GM19397 (cell line): ENCODE data around the gene DUSP9.

Experiments used
- ATAC-seq: cut with Tn5 transposase; IDR thresholded peaks from one replicate; pipeline ENCODE4 v1.9.1; 2021; ENCODE audit warnings: mild to moderate bottlenecking, moderate library complexity; ENCODE audit not compliant: unreplicated experiment

Gene DUSP9

DNA sequence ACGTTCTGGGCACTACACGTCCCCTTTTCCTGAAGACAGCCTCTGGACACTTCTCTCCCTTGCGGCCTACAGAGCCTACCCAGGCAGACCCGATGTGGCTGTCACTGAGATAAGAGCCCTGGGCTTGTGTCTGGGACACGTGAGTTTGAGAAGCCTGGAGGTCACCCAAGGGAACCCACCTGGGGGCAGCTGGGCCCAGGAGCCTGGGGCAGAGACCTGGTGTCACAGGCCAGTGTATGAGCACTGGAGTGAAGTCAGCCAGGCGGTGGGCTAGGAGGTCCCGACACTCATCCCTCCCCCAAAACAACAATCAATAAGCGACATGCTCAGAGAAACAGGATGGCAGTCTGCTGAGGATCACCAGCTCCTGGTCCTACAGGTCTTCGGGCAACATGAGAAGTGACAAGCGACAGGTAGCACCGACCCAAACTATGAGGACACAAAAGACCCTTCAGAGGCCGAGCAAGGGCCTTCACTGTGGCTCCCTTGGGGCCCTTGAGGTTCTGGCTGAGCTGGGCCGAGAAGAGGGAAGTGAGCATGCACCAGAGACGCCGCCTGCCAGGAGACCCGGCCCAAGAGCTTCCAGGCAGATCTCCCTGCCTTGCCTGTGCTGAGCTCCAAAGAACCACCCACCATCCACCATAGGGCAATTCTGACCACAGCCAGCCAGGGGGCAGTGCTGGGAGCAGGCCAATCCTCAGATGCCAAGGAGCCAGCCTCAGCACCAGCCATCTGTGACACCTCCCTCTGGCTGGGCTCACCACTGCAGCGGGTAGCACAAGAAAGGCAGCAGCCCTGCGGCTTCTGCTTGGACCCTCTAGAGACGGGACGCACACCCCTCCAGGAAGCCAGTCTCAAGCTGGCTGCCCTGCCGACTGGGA, 11.0 kb upstream of the DUSP9 start:
- no peak for ATAC-seq

- ATAC-seq: no peak
Observed at GRCh38 chrX:153636716-153637115, 10.3 kb upstream of the DUSP9 start.

DNA sequence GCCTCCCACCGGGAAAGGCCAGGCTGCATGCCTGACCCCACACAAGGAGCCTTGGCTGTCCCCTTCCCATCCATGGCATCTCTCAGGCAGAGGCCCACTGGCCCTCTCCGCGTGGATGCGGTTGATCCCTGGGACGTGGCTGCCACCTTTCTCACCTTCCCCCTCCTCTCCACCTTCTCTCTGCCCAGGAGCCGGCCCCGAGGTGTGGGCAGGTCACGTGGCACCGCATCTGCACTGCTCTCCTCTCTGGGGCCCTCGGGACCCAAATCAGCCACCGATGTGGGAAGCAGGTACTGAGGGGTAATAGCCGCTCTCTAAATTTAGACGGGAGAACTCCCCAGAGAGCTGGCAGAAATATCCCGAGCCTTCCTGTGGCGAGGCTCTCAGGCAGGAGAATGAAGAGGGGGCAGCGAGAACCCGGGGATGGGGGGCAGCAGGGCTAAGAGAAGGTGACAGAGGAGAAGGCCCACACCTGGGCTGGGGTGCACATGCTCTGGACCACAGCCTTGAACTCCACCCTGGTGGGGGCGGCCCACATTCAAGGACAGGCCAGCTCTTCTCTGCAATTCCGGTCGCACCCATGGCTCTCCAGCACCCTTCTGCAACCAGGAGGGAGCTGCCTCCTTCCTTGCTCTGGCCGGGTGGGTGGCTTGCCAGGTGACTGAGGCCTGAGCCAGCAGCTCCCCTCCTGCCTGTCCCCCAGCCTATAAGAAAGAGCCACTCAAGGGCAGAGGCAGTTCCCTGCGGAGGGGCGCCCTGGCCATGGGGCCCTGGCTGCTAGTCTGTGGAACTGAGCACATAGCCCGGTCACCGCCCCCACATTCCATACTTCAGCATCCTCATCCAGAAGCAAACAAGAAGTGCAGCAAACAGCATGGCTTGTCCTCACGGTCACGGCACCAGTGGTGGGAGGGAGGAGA, 9.6 kb upstream of the DUSP9 start:
- no peak for ATAC-seq

DNA sequence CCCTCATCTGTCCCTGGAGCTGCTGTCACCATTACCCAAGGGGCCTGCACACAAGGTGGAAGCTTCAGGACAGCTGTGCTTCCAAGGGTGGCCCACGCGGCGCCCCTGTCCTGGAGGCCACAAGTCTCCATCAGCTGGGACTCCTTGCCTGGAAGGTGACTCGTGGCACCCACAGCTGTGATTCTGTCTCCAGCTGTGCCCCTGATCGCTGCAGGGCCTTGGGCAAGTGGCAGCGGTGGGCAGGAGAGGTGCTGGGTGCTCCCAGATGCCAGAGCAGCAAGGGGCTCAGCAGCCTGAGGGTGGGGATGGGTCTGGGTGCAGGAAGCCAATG, 9.0 kb upstream of the DUSP9 start:
- no peak for ATAC-seq

DNA sequence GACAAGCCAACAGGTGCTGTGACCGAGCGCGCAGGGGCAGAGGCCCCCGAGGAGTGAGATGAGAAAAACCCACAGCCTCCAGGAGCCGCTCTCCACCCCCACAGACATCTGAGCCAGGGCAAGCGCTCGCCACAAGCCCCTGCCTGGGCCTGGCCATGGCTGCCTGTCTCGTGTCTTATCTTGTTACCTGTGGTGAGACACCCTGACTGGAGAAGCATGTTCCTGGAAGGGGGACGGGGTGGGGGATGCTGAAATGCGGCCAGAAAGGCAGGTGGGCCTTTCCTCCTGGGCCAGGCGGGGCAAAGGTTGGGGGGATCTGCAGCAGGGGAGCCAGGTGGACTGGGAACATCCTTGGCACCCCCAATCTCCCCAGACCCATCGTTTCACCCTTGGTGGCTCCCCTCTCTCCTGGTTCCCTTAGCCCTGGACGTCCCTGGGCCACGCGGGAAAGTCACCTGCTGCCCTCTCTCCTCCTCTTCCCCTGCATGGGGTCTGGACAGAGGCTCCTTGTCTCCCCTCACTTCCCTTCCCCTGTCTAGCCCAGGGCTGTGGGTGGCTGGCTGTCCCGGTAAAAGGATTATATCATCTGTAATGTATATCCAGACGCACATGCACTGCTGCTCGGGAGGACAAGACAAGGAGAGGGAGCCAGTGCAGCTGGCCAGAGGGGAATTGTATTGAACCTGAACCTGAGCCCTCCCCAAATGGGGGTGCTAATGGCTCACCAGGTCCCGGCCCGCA, 8.4 kb upstream of the DUSP9 start:
- ATAC-seq: no peak

- no peak for ATAC-seq
Observed at GRCh38 chrX:153639177-153640044, 7.6 kb upstream of the DUSP9 start.

DNA sequence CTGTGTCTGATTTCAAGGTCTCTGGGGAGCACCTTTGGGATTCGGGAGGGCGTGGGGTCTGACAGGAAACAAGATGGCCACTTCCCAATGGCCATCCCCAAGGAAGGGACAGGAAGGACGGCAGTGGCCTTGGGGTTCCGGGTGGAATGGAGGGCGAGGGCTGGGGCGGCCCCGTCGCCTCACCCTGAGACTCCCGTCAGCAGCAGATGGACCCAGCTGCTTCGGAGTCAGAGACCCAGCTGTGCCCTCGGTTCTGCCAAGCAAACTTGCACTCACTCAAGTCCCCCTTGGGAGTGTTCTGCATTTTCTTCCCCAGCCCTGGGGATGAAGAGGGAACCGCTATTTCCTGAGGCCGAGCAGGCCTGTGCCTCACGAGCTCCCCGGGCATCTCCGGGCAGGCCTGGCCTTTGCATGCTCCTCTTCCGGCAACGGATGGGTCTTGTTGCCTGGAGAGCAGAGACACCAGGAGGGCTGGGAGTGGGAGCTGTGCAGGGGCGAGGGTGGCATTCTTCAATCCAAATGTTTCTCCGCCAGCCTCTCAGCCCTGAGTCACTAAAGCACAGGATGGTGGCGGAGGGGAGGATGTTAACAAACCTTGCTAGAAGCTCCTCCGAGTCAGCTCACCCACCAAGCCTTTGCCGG, 6.8 kb upstream of the DUSP9 start:
- ATAC-seq: no peak

DNA sequence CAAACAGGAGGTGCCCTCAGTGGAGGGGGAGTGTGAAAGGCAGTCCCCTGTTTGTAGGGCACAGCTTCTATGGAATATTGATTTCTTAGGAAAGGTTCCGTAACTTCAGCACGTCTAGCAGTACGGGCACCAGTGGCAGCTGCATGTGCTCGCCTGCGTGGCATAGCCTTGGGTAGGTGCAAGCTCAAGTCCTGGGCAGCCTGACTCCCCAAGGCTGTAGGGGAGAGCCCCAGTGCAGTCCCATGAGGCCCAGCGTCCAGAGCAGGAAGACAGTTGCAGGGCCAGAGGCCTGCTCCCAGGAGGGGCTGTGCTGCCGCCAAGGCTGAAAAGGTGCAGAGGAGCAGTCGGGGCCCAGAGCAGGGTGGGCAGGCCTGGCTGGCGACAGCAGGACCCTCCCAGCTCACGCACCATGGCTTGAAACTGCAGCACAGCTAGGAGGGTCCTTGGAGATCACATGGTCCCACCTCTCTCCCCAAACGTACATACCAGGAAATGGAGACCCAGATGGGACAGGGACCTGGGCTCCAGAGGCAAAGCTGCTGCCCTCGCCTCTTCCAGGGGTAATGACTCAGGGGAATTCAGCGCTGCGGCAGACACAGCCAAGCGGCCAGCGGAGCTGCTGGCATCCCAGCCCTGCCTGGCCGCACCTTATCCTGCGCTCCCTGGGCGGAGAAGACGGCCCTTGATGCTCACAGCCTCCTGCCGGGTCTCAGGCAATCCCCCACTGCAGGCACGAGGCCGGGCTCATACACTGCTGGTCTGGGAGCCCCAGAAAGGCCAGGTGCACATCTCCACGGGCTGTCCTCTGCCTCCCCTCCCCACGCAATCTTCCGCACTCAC, 6.0 kb upstream of the DUSP9 start:
- ATAC-seq: no peak

DNA sequence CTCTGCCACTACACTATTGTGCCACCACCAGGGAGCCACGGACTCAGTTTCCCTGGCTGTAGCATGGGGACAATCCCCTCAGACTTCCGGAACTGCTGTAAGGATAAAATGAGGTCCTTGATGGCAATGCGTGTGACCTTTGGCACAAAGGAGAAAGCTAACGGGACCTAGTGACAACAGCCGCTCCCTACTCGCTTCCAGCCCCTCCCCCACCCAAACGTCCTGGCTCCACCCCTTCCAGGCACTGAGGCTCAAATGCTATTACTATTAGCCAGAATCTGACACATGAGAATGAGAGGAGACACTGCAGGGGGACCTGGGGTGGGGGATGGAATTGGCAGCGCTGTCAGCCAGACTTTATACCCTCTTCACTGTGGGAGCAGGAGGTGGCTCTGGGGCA, 5.4 kb upstream of the DUSP9 start:
- ATAC-seq: no peak

DNA sequence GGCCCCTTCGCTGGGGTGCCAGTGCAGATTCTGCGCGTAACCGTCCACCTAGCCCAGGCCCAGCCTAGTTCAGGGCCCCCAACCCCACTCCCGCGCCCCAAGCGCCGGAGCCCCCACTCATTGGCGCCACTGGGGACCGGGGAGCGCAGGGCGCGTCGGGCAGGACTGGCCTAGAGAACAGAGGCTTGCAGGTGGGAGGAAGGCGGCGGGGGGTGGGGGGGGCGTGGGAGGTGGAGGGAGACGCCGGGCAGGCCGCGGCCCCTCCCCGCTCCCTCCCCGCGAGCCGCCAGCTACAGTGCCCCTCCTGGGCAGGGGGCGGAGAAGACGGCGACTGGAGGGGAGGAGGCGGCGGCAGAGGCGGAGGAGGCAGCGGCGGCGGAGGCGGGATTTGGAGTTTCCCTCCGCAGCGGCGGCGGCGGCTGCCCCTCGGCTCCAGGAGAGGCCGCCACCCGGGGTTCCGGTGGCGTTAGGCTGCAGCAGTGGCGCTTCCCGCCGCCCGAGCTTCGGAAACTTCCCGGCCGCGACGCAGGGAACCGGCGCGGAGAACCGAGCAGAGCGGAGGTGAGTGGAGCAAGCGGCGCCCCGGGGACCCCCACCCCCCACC, 4.8 kb upstream of the DUSP9 start:
- ATAC-seq: no peak

DNA sequence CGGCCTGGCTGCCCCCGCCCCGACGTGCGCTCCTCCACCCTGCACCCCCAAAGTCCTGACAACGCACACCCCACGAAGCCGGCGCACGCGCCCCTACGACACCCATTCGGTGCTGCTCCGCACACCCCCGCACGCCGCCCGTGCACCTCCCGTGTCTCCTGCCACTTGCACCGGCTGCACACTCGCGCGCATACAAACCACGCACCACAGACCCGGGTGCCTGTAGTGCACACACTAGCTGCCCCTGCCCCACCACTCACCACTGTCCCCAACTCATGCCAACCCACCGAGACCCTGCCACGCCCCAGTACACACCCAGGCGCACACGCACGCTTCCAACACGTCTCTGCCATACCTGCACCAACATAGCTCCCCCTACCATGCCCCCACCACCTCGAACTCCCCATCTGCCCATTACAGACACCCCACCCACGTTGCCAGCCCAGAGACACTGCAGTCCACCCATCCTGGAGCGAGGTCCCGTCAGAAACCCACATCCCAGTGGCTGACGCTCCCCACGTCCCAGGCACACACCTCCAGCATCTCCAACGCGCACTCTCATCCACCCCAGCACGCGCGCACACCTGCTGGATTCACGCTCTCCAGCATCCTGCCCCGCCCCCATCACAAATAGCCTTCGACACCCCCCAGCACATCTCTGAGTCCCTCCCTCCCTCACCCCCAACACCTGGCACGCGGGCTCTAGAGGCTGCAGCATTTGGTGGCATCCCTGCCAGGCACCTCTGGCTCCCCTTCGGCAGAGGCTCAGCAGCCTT, 4.2 kb upstream of the DUSP9 start:
- no peak for ATAC-seq

DNA sequence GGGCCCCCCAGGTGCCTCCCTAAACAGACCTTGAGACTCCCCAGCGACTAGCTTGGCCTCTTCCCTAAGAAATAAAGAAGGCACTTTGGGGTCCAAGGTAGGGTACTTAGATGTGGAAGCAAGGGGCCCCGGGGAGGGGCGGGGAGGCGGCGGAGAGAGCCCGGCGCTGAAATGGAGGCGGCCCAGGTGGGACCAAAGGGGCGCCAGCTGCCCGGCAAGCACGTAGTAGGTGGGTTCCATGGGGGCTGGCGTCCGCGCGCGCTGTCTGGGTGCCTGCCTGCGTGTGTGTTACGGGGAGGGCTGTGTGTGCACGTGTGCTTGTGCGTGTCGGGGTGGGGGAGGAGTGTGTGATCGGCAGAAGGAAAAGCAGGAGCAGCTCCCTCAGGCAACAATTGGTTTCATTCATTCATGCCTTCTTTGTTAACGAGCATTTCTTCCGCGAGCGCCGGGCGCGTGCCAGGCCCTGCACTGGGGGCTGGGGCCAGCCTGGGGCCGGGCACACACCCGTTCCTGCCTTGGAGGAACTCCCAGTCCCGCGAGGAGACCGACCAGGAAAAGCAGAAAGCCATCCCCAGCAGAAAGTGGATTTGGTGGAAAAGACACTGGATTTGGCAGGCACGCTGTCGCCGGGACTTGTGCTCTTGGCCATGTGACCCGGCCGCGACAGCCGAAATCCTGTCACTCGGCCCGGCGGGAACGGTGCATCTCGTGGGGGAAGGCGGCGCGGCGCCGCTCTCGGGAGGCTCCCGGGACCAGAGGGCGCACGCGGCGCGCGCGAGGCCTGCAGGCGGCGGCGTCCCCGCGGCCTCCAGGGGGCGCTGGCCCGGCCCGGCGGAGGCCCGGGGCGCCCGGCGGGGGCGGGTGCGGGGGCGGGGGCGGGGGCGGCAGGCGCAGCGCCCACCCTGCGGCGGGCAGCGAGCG, 3.3 kb upstream of the DUSP9 start:
- ATAC-seq: no peak

DNA sequence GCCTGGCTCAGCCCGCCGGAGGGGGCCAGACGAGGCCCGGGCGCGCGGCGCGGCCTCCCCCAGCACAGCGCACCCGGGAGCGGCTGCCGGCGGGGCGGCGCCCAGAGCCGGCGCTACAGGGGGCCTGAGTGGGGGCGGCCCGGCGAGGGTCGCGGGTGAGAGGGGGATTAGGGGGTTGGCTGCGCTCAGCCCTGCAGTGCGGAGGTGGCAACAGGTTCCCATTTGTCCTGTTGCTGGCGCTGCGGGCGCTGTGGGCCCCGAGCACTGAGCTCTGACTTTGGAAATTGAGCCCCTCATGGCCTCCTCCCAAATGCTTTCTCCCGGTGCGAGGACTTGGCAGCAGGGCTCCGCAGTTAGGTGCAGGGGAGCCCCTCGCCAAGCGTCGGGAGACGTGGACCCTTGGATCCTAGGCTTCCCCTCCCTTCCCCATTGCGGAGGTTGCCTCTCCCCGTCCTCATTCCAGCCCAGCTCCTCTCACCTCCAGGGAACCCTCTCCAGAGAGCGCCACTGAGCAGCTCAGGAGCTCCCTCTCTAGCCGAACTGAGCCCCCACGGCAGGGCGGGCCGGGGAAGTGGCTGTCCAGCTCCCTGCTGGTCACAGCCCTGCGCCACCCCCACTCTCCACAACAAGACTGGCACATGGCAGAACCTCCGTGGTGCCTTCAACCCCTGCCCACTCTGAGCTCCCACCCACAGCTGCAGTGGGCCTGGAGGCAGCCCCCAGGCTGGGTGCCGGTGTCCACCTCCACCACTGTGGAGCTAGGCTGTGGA, 2.5 kb upstream of the DUSP9 start:
- no peak for ATAC-seq

DNA sequence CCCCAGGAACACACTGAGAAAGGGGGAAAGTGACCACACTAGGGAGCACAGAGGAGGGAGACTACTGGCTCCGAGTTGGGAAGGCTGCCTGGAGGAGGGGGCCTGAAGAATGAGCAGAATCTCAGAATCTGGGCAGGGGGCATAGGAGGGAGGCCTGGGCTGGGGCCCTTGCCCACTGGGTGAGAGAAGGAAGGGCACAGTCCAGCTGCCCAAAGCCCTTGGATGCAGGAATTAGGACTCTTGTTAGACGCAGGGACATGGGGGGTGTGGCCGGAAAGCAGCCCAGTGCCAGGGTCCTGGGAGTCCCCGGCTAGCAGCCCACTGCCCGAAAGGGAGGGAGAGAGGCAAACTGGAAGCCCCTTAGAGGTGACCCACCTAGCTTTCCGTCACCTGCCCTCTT, 1.9 kb upstream of the DUSP9 start:
- no peak for ATAC-seq

- ATAC-seq: no peak
Observed at GRCh38 chrX:153645921-153646488, 998 bp upstream of the DUSP9 start.
